IMR-90 (cell line): ENCODE measurements around the gene CYTH1. TPM values are rescaled to one million over a fixed set of nuclear protein-coding genes. Genes with fewer than 3 reads are reported as not detected.

Source experiments
- ELK1 ChIP-seq: fragments of 150-350 bp; IDR thresholded peaks from 2 replicates; pipeline ENCODE4 v1.6.1; 2016; ENCODE audit warnings: low read depth, mild to moderate bottlenecking, low read length, moderate library complexity, borderline replicate concordance
- polyA plus RNA-seq, 3 experiments: library from polyadenylated mRNA; depleted of rRNA; stranded (reverse); fragments of >200 nt; gene quantifications; 2 replicates each; pipeline ENCODE4 v1.2.3, GENCODE V29; 2012; ENCODE audit warnings: low replicate concordance in 1 of 3
- total RNA-seq: library from RNA; depleted of rRNA; stranded (reverse); fragments of >200 nt; gene quantifications from 2 replicates; pipeline ENCODE4 v1.2.3, GENCODE V29; 2012

CYTH1 gene
- total and polyA plus RNA-seq, 2 of the 4 experiments (the other 2 are of a cell fraction) = 7.9 to 12.4 TPM

- TF ChIP-seq ELK1 = no peak
Measured at GRCh38 chr17:78628547-78629435, 153.3 kb downstream of the CYTH1 start (continued).
